ENCODE data around the gene RGCC.

DNA sequence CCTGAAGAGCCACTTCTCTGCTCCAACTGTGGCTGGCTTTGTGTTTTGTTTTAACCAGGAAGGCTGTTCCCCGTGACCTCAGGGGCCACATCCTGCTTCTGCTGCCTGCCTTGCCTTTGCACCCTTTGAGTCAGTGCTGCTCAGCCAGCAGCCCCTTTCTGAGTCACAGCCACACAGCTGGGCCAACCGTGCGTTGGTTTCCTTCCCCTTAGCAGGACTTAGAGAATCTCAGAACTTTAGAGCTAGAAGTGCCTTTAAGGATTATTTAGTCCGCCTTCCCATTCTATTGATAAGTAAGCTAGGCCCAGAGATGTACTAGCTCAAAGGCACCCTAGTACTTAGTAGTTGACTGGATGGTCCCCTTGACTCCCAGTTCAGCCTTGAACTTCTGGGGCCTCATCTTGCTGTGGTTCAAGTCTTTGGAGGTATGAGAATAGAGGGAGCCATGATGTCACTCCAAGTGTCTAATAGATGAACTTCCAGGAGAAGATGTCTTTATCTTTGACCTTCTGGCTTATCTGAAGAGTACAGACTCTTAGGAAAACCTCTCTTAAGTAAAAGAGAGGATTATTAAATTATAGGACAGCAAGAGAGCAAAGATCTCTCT is 8.0 kb downstream of the RGCC start:
- TF ChIP-seq, protein P1, sequence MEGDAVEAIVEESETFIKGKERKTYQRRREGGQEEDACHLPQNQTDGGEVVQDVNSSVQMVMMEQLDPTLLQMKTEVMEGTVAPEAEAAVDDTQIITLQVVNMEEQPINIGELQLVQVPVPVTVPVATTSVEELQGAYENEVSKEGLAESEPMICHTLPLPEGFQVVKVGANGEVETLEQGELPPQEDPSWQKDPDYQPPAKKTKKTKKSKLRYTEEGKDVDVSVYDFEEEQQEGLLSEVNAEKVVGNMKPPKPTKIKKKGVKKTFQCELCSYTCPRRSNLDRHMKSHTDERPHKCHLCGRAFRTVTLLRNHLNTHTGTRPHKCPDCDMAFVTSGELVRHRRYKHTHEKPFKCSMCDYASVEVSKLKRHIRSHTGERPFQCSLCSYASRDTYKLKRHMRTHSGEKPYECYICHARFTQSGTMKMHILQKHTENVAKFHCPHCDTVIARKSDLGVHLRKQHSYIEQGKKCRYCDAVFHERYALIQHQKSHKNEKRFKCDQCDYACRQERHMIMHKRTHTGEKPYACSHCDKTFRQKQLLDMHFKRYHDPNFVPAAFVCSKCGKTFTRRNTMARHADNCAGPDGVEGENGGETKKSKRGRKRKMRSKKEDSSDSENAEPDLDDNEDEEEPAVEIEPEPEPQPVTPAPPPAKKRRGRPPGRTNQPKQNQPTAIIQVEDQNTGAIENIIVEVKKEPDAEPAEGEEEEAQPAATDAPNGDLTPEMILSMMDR (IDR thresholded peaks at IDR 0.05): no peak
- TF ChIP-seq POLR2AphosphoS5 (IDR thresholded peaks at IDR 0.05): no peak

Data from breast epithelium (tissue), 3 donors.